RPMI7951 (cell line): ENCODE measurements around the gene CBS. TPM values are rescaled to one million over a fixed set of nuclear protein-coding genes. Genes with fewer than 3 reads are reported as not detected.
"Not testable (repeated sequence)": the region's sequence is repeated elsewhere in the genome, so short reads cannot be mapped to it uniquely, and the experiment has no call there.

Experiments used
- DNase-seq: peaks from one replicate; pipeline ENCODE4 v3.0.0-alpha.2; 2012; ENCODE audit warnings: low read depth
- total RNA-seq: library from RNA; depleted of rRNA; stranded (reverse); fragments of >200 nt; shearing (Covaris generic); gene quantifications from 2 replicates; pipeline ENCODE4 v1.2.3, GENCODE V29; 2014; rRNA removed

The CBS gene
- total RNA-seq, 1 experiment from 2014 or later = 9.1 TPM

- no peak for DNase-seq
Observed at GRCh38 chr21:43025636-43026180, 49.9 kb downstream of the CBS start.

GRCh38 chr21:43024439-43025136, 51.0 kb downstream of the CBS start:
- DNase-seq = no peak

- DNase-seq = no peak
Observed at GRCh38 chr21:43023175-43023574, 52.5 kb downstream of the CBS start.

- DNase-seq = no peak
Observed at GRCh38 chr21:43021756-43022600, 53.7 kb downstream of the CBS start.

DNA sequence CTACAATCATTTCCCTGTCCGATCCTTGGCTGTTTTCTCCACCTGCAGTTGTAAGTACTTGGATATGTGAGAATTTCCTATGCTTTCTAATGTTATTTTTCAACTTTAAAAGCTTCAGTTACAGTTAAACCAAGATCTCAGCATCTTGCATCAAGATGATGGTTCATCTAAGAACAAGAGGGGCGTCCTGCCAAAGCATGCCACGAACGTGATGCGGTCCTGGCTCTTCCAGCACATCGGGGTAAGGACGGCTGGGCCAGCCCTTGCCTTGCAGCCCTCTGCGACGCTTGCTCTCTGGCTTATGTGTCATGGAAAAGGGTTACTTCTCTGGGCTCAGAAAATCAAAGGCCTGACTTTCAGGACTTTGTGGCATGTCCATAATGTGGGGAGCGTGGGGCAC, 54.4 kb downstream of the CBS start:
- no peak for DNase-seq

DNA sequence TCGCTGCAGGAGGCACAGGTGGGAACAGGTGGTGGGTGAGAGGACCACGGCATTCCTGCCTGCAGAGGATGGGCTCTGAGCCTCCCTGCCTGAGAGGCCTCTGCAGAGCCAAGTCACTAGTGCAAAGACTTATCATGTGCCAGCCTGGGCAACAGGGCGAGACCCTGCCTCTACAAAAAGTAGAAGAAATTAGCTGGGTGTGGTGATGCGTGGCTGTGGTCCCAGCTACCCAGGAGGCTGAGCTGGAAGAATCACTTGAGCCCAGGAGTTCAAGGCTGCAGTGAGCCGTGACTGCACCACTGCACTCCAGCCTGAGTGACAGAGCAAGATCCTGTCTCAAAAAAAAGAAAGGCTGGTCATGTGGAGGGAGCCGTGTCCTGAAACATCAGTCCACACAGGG, 54.9 kb downstream of the CBS start:
- no peak for DNase-seq

DNA sequence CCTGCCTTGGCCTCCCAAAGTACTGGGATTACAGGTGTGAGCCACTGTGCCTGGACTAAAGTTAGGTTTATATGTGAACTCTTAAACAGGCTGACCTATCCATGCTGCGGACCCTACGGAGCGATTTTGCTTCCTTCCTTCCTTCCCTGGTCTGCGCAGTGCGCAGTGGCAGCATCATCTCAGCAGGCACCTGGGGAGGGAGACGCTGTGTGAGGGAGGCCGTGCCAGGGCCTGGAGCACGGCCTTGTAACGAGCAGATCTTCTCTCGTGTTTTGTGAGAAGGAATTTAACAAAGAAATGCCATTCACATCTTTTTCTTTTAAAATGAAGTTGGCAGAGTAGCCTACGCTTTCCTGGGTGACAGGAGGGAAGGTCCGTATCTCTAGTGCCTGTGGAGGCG, 55.5 kb downstream of the CBS start:
- DNase-seq = no peak

DNA sequence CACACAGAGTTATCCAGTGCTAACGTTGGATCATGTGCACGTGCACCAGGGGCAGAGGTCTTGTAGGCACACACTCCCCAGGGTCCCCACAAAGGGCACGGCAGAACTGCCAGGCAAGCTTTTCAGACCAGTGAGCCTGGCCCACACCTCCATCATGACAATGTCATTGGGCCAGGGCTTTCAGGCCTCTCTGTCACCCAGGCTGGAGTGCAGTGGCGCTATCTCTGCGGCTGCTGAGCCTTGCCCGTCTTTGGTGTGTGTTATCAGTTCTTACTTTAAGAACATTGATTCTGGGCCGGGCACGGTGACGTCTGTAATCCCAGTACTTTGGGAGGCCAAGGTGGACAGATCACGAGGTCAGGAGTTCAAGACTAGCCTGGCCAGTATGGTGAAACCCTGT, 57.1 kb downstream of the CBS start:
- no peak for DNase-seq

- DNase-seq = no peak
Observed at GRCh38 chr21:43016728-43017127, 58.9 kb downstream of the CBS start.

GRCh38 chr21:43015906-43016540, 59.6 kb downstream of the CBS start:
- no peak for DNase-seq

DNA sequence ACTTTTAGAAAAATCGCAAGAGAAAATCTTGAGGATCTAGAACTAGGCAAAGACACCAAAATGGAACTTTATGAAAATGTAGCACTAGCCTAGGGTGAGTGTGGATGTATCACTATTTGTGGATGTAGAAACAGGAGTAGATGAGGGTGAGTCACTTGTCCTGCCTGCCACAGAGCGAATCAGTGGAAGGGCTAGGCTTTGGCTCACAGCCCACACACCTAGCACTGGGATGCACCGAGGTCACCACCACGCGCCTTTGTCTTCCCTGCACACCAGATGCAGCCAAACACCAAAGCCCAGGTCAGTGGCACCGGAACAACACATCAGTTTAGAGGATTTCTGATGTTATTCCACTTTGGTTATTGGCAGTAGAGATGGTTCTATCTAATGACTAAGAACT, 63.0 kb downstream of the CBS start:
- DNase-seq = no peak

DNA sequence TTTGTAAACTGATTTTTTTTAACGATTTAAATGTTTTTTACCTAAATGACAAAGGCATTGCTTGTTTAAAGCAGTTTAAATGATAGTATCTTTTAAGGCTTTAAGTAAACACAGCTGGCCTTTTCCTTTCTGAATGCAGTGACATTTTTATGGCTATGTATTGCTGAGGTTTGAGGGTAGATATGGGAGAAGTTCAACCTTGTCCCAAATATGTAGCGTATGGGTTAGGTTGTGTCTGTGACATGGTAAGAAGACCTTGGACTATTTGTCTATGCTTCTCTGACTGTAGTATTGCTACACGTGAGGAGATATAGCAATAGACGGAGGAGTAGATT, 68.8 kb downstream of the CBS start:
- no peak for DNase-seq

DNA sequence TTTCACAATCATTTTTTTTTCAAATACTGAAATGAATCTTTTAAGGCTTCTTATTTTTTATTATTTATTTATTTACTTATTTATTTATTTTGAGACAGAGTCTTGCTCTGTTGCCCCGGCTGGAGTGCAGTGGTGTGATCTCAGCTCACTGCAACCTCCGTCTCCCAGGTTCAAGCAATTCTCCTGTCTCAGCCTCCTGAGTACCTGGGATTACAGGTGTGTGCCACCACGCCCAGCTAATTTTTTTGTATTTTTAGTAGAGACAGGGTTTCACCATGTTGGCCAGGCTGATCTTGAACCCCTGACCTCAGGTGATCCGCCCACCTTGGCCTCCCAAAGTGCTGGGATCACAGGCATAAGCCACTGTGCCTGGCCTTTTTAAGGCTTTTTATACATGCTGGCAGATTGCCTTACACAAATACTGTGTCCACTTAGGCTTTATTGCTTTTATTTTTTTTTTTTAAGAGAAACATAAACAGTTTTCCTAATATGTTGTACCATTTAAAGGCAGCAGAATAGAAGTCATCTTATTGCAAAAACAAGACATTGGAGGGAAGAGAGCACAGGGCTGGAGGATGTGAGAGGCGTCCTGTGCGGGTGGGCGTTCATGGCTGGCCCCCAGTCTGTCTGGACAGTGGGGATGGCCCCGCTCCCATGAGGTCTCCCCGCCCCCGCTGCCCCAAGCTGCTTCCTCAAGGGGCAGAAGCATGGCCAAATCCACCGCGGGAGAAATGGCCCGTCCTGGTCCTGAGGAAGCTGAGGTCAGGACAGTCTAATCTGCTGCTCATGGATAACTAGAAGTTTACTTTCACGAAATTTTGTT, 69.4 kb downstream of the CBS start:
- not testable (repeated sequence) for DNase-seq

DNA sequence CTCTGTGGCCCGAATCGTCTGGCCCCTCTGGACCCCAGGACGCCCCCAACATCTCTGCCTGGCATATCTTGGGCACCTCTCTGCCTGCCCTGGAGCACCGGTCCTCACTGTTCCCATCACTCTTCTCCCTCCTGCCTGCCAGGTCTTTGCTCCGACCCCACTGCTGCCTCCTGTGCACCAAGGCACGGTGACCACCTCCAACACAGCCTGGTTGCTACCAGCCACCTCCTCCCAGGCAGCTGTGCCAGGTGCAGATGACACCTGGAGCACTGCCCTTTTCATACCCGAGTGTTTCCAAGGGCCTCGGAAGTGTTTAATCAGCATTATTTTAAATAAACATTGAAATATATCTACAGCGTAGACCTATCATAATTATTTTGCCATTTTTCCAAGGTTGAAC, 70.0 kb downstream of the CBS start:
- no peak for DNase-seq

- no peak for DNase-seq
Observed at GRCh38 chr21:43004926-43005325, 70.7 kb downstream of the CBS start.

Other genes starting within 250 kb of the CBS start
- gene WDR4, start 196.3 kb downstream of the CBS start, total RNA-seq = 4.8 and 10.8 TPM in 2 replicates
- 23.1 and 27.4 TPM in 2 replicates for gene NDUFV3, start 182.5 kb downstream of the CBS start, total RNA-seq
- not detected in 2 replicates for gene ERVH48-1, start 150.2 kb downstream of the CBS start, total RNA-seq
- 13.7 and 16.8 TPM in 2 replicates for gene PKNOX1, start 101.3 kb downstream of the CBS start, total RNA-seq
- gene U2AF1, start 31.7 kb upstream of the CBS start, total RNA-seq = 18.5 and 24.7 TPM in 2 replicates
- gene CRYAA, start 93.2 kb upstream of the CBS start, total RNA-seq = not detected in 2 replicates